Nephron progenitor cell (in vitro differentiated cells): ENCODE measurements around the gene ZNF525.

Source experiments
- DNase-seq: peaks from one replicate; pipeline ENCODE4 v3.0.0; 2021
- H3K27ac Mint-ChIP-seq: 2 replicates; pipeline ENCODE4 v1.8.0; 2021; ENCODE audit warnings: mild to moderate bottlenecking, moderate library complexity, mixed read lengths
- H3K27me3 Mint-ChIP-seq: 2 replicates; pipeline ENCODE4 v1.8.0; 2021; ENCODE audit warnings: mild to moderate bottlenecking, low read depth, mixed read lengths; ENCODE audit not compliant: poor library complexity
- H3K36me3 Mint-ChIP-seq: 2 replicates; pipeline ENCODE4 v1.8.0; 2021; ENCODE audit warnings: low read depth, mixed read lengths
- H3K4me1 Mint-ChIP-seq: 2 replicates; pipeline ENCODE4 v1.8.0; 2021; ENCODE audit warnings: mixed read lengths
- H3K4me3 Mint-ChIP-seq: 2 replicates; pipeline ENCODE4 v1.8.0; 2021; ENCODE audit warnings: mild to moderate bottlenecking, moderate library complexity, mixed read lengths
- H3K9me3 Mint-ChIP-seq: 2 replicates; pipeline ENCODE4 v1.8.0; 2021; ENCODE audit warnings: mild to moderate bottlenecking, moderate library complexity, mixed read lengths
- CTCF ChIP-seq: fragments of 200-600 bp; sonication (generic); IDR thresholded peaks from 2 replicates; pipeline ENCODE4 v1.5.0; 2021; ENCODE audit warnings: antibody characterized with exemption

ZNF525 gene

DNA sequence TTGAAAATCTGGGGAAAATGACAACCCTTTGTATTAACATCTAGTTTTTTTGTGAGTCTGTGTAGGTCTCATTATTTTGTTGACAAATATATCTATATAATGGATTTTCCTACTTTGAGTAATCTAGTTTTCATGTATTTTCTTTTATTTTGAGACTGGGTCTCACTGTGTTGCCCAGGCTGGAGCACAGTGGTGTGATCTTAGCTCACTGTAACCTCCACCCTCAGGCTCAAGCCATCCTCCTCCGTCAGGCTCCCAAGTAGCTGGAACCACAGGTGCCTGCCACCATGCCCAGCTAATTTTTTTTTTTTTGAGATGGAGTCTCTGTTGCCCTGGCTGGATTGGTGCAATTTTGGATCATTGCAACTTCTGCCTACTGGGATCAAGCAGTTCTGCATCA, 9.2 kb downstream of the ZNF525 start:
- H3K4me1 Mint-ChIP-seq, result peaks cover 10% of the 10 kb centered on the region
- no peak for TF ChIP-seq CTCF
- DNase-seq, result no peak
- H3K27me3 Mint-ChIP-seq, result peaks cover 2% of the 10 kb centered on the region
- peaks cover 29% of the 10 kb centered on the region for H3K9me3 Mint-ChIP-seq
- peaks cover 79% of the 10 kb centered on the region for H3K36me3 Mint-ChIP-seq
- no peak overlapping the region for H3K4me3 Mint-ChIP-seq
- H3K27ac Mint-ChIP-seq, result no peak overlapping the region

- no peak overlapping the region for H3K4me3 Mint-ChIP-seq
- H3K27me3 Mint-ChIP-seq, result no peaks in the 10 kb centered on the region
- H3K9me3 Mint-ChIP-seq, result peaks cover 91% of the 10 kb centered on the region
- TF ChIP-seq CTCF, result no peak
- peaks cover 99% of the 10 kb centered on the region for H3K36me3 Mint-ChIP-seq
- no peaks in the 10 kb centered on the region for H3K4me1 Mint-ChIP-seq
- no peak for DNase-seq
- H3K27ac Mint-ChIP-seq, result no peak overlapping the region
These were observed 15.9 kb downstream of the ZNF525 start for GRCh38 chr19:53381376-53381775.

GRCh38 chr19:53388168-53388567, 22.7 kb downstream of the ZNF525 start:
- Mint-ChIP-seq H3K4me1 (peaks cover 8% of the 10 kb centered on the region), H3K27me3 (no peaks in the 10 kb centered on the region), H3K4me3 (no peak overlapping the region), H3K36me3 (peaks cover 65% of the 10 kb centered on the region), H3K27ac (no peak overlapping the region), H3K9me3 (peaks cover 85% of the 10 kb centered on the region)
- no peak for TF ChIP-seq CTCF
- DNase-seq, result no peak

DNA sequence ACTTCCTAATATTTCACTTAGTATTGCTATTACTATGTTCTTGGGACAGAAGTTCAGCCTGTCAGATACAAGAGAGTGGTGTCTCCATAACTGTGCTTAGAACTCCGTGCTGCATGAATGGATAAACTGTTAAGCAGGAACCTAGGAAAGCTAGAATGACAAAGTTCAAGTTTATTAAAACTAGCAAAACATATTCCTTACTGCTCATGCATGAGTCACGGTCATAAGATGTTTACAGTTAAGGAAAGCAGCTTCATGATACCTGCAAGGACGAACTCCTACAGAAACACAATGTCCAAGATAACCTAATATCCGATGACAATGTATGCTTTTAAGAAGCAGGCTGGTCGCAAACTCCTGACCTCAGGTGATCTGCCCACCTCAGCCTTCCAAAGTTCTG, 23.4 kb downstream of the ZNF525 start:
- Mint-ChIP-seq H3K27me3 (no peaks in the 10 kb centered on the region), H3K36me3 (peaks cover 62% of the 10 kb centered on the region), H3K9me3 (peaks cover 82% of the 10 kb centered on the region), H3K4me1 (peaks cover 15% of the 10 kb centered on the region), H3K4me3 (no peak overlapping the region), H3K27ac (no peak overlapping the region)
- TF ChIP-seq CTCF, result no peak
- DNase-seq, result no peak

GRCh38 chr19:53389571-53389970, 24.1 kb downstream of the ZNF525 start:
- H3K4me1 Mint-ChIP-seq, result peaks cover 22% of the 10 kb centered on the region
- no peaks in the 10 kb centered on the region for H3K27me3 Mint-ChIP-seq
- TF ChIP-seq CTCF, result no peak
- H3K36me3 Mint-ChIP-seq, result peaks cover 56% of the 10 kb centered on the region
- no peak overlapping the region for H3K27ac Mint-ChIP-seq
- DNase-seq, result no peak
- H3K9me3 Mint-ChIP-seq, result peaks cover 76% of the 10 kb centered on the region
- no peak overlapping the region for H3K4me3 Mint-ChIP-seq

- Mint-ChIP-seq H3K36me3 (peaks cover 52% of the 10 kb centered on the region), H3K4me1 (peaks cover 25% of the 10 kb centered on the region), H3K9me3 (peaks cover 72% of the 10 kb centered on the region), H3K27me3 (no peaks in the 10 kb centered on the region), H3K4me3 (no peak overlapping the region), H3K27ac (no peak overlapping the region)
- no peak for DNase-seq
- no peak for TF ChIP-seq CTCF
These were observed 24.5 kb downstream of the ZNF525 start for GRCh38 chr19:53389978-53390377.
